Mucosa of rectum (tissue), 2 donors: ENCODE results near the gene POU5F1.

ENCODE experiments used
- H3K27ac ChIP-seq, 2 donors: one replicate each; pipeline ENCODE4 v1.7.0; 2013; ENCODE audit warnings: inconsistent platforms in 2 of 2, low read depth in 2 of 2, low read length in 2 of 2
- H3K27me3 ChIP-seq, 2 donors: one replicate each; pipeline ENCODE4 v1.7.0; 2013; ENCODE audit warnings: low read length in 2 of 2; ENCODE audit not compliant: control insufficient read depth in 2 of 2, insufficient read depth in 2 of 2
- H3K36me3 ChIP-seq, 2 donors: one replicate each; pipeline ENCODE4 v1.7.0; 2013; ENCODE audit warnings: low read length in 2 of 2; ENCODE audit not compliant: control insufficient read depth in 2 of 2, insufficient read depth in 2 of 2
- H3K4me1 ChIP-seq, 2 donors: one replicate each; pipeline ENCODE4 v1.7.0; 2013; ENCODE audit warnings: low read length in 2 of 2, mild to moderate bottlenecking in 1 of 2; ENCODE audit not compliant: control insufficient read depth in 2 of 2, insufficient read depth in 2 of 2
- H3K4me3 ChIP-seq, 2 donors: one replicate each; pipeline ENCODE4 v1.7.0; 2013; ENCODE audit warnings: low read length in 2 of 2
- H3K9ac ChIP-seq, 2 donors: one replicate each; pipeline ENCODE4 v1.7.0; 2013; ENCODE audit warnings: low read length in 2 of 2, low read depth in 1 of 2, mild to moderate bottlenecking in 1 of 2
- H3K9me3 ChIP-seq, 2 donors: one replicate each; pipeline ENCODE4 v1.7.0; 2013; ENCODE audit warnings: low read length in 2 of 2; ENCODE audit not compliant: control insufficient read depth in 2 of 2
- donor health status: healthy.
- donor health status: Normal muscosa, but diverticular disease.

Gene POU5F1

GRCh38 chr6:31129130-31129529 is 41.4 kb downstream of the POU5F1 start:
- Histone ChIP-seq H3K27me3 (no peaks in the 10 kb centered on the region), H3K9me3 (no peaks in the 10 kb centered on the region), H3K9ac (no peak overlapping the region), H3K4me3 (no peak overlapping the region), H3K36me3 (no peaks in the 10 kb centered on the region), H3K27ac (no peak overlapping the region), H3K4me1 (peaks cover 3 to 6% of the 10 kb centered on the region in 2 donors)

GRCh38 chr6:31128093-31128676 is 42.3 kb downstream of the POU5F1 start:
- no peak overlapping the region for H3K9ac ChIP-seq
- peaks cover 3 to 7% of the 10 kb centered on the region in 2 donors for H3K4me1 ChIP-seq
- no peak overlapping the region for H3K27ac ChIP-seq
- no peaks in the 10 kb centered on the region for H3K27me3 ChIP-seq
- no peaks in the 10 kb centered on the region for H3K9me3 ChIP-seq
- no peak overlapping the region for H3K4me3 ChIP-seq
- no peaks in the 10 kb centered on the region for H3K36me3 ChIP-seq

DNA sequence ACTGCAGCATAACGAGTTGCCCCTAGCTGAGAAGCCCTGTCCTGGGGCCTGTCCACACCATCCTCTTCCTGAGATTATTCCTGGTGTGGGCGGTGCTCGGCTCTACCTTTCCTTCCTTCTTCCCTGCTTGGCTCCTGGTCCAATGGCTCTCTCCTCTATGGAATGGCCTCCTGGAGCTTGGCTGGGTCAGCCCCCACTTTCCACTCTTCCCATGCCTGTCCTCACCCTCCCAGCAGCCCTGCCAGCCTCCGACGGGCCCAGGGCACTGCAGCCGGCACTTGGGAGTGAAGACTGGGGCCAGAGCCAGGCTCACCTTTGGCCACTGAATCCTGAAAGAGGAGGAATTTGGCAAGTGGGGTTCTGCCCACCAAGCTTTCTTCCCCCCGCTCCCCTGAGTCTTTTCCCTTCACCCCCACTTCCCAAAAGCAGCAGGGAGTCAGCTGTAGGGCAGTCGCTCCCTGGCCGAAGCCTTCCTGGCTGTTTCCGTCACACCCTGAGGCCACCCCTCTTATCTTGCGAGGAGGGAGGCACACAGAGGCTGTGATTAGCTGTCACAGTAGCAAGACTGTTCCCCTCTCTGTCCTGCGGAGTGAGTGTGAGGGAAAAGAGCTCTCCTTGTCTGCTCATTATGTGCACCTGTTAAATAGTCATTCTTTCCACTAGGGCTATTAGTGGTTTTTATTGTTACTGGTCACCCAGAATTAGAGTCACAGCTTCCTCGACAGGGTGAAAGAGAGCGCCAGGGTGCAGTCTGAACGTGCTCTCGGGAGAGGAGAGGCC is 43.9 kb downstream of the POU5F1 start:
- no peak overlapping the region for H3K27ac ChIP-seq
- H3K9ac ChIP-seq: no peak overlapping the region
- H3K9me3 ChIP-seq: no peaks in the 10 kb centered on the region
- no peaks in the 10 kb centered on the region for H3K36me3 ChIP-seq
- no peaks in the 10 kb centered on the region for H3K27me3 ChIP-seq
- H3K4me3 ChIP-seq: no peak overlapping the region
- H3K4me1 ChIP-seq: peaks cover 3 to 13% of the 10 kb centered on the region in 2 donors

- Histone ChIP-seq H3K27ac (no peak overlapping the region), H3K27me3 (no peaks in the 10 kb centered on the region), H3K4me3 (no peak overlapping the region), H3K4me1 (peaks cover 3 to 13% of the 10 kb centered on the region in 2 donors), H3K9ac (no peak overlapping the region), H3K36me3 (no peaks in the 10 kb centered on the region), H3K9me3 (no peaks in the 10 kb centered on the region)
Measured at GRCh38 chr6:31125586-31126363, 44.7 kb downstream of the POU5F1 start.

GRCh38 chr6:31125162-31125561 is 45.3 kb downstream of the POU5F1 start:
- peaks cover 3 to 13% of the 10 kb centered on the region in 2 donors for H3K4me1 ChIP-seq
- H3K36me3 ChIP-seq: no peaks in the 10 kb centered on the region
- H3K9me3 ChIP-seq: no peaks in the 10 kb centered on the region
- no peak overlapping the region for H3K9ac ChIP-seq
- no peaks in the 10 kb centered on the region for H3K27me3 ChIP-seq
- H3K4me3 ChIP-seq: no peak overlapping the region
- no peak overlapping the region for H3K27ac ChIP-seq

DNA sequence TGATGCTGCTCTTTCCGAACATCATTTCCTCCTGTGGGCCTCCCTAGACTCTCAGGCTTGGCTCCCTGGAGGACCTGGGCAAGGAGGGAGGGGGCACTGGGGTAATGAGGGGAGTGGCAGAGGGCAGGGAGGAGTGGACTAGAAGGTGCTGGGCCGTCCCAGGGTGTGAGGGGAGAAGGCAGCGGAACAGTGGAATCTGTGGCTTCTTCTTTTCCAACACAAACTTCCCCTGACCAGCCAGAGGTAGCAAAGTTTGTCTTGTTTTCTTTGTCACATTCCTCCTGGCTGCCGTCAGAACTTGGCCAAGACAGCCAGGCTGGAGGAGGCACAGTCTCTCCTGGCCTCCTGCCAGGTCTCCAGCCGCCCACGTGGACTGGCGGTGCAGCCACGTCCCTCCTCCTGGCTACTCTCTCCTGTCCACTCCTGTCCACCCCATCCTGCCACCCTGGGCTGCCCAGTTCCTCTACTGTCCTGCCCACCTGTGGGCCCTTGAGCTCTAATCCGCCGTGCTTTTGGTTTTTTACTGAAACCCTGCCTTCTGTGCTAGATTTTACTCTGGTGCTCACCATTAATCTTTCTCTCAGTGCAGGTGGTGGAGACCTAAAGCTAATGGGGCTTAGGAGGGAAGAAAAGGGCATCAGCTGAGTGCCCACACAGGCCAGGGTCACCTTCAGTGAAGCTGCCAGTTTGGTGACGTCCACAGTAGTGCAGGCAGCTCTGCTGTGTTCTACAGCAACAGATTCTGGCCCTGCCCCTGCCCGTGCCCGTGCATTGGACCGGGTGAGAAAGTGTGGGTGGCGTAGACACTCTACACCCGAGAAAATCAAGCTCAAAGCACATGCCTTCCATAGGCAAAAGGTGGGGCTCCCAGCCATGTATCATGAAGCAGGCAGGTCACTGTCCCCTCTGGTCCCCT is 47.4 kb downstream of the POU5F1 start:
- Histone ChIP-seq H3K4me3 (no peak overlapping the region), H3K9ac (no peak overlapping the region), H3K27ac (peak overlapping the region in 1 of 2 donors; percentile 16), H3K4me1 (peaks cover 3 to 13% of the 10 kb centered on the region in 2 donors), H3K27me3 (peaks cover 0 to 3% of the 10 kb centered on the region in 2 donors), H3K9me3 (no peaks in the 10 kb centered on the region), H3K36me3 (no peaks in the 10 kb centered on the region)

DNA sequence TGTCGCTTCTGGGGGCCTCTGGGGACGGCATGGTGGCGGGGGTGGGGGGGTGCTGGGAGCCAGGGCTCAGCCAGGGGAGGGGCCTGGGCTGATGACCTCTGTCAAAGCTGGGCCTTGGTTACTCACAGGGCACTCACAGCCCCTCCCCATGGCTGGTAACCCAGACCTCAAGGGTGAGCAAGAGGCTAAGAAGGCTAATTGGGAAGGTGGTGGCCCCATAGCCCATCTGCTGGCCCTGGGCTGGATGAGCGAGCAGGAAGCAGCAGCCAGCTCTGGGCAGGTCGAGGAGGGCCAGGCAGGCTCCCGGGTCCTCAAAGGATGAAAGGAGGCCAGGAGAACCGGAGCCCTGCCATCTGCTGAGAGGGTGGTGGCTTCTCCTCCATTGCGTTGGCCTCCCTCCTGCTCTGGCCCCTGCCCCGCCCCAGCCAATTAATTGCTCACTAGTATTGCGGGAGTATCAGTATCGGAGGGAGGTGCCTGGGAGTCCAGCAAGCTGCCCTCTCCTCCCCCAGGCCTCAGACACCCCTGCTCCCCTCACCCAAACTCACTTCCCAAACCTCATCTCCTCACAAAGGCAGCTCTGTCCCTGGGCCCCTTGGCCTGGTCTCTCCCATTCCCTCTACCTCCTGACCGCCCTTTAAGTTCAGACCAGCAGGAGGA is 49.2 kb downstream of the POU5F1 start:
- no peak overlapping the region for H3K9ac ChIP-seq
- no peaks in the 10 kb centered on the region for H3K36me3 ChIP-seq
- H3K4me3 ChIP-seq: no peak overlapping the region
- H3K27ac ChIP-seq: no peak overlapping the region
- no peaks in the 10 kb centered on the region for H3K9me3 ChIP-seq
- peaks cover 0 to 8% of the 10 kb centered on the region in 2 donors for H3K4me1 ChIP-seq
- peaks cover 0 to 3% of the 10 kb centered on the region in 2 donors for H3K27me3 ChIP-seq

GRCh38 chr6:31120151-31120915 is 50.1 kb downstream of the POU5F1 start, which contains the start of gene CDSN:
CDSN (minus strand) TSS chr6:31120446; CDS start chr6:31120419, 27 bp downstream.
- Histone ChIP-seq H3K9me3 (no peaks in the 10 kb centered on the region), H3K4me1 (peaks cover 1 to 8% of the 10 kb centered on the region in 2 donors), H3K27me3 (peaks cover 0 to 3% of the 10 kb centered on the region in 2 donors), H3K4me3 (no peak within 1 kb of the TSS), H3K9ac (no peak within 1 kb of the TSS), H3K36me3 (no peaks in the 10 kb centered on the region), H3K27ac (no peak within 1 kb of the TSS)

DNA sequence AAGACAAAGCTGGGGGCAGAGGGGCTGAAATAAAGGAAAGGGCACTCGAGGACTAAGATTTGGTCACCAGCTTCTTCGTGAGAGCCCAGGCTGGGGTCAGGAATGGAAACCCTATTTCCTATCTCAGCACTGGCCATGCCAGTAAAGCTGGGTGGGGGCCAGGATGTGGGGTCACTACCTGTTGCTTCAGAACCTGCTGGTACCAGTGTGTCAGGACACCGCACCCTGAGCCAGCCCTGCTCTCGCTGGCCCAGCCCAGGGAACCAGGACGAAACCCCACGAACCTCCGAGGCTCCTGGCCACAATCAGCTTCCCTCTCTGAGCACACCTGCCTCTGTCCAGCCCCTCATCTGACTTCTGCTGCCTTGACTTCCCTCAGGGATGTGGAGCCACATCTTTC is 52.3 kb downstream of the POU5F1 start:
- Histone ChIP-seq H3K27me3 (peaks cover 0 to 3% of the 10 kb centered on the region in 2 donors), H3K36me3 (no peaks in the 10 kb centered on the region), H3K9me3 (no peaks in the 10 kb centered on the region), H3K4me3 (no peak overlapping the region), H3K27ac (no peak overlapping the region), H3K4me1 (peaks cover 10 to 19% of the 10 kb centered on the region in 2 donors), H3K9ac (no peak overlapping the region)
